GM12878 (cell line): ENCODE data around the gene CIAPIN1. TPM values are rescaled to one million over a fixed set of nuclear protein-coding genes. Genes with fewer than 3 reads are reported as not detected.

ENCODE experiments used
- ATAC-seq: fragments of 200-7000 bp; cut with Tn5 transposase; 3 replicates; pipeline ENCODE4 v1.9.1; 2020; ENCODE audit warnings: mild to moderate bottlenecking, moderate library complexity
- BruUV-seq: library from RNA; stranded (reverse); fragments of 400-500 nt; replicated peaks from 2 replicates; lab custom pipeline; 2021; lab: Mats Ljungman, UMichigan
- CTCF ChIA-PET: fragments of 300-600 bp; sonication (Branson Sonifier 250); formaldehyde crosslinking; extraction: SDS; loops from one replicate; lab custom pipeline; 2021; ENCODE audit warnings: inconsistent platforms; lab: Yijun Ruan, JAX
- POLR2A ChIA-PET: fragments of 350-600 bp; formaldehyde crosslinking; extraction: SDS; loops from one replicate; lab custom pipeline; 2021; ENCODE audit warnings: inconsistent platforms; lab: Charles Lee
- RAD21 ChIA-PET: fragments of 300-600 bp; sonication (Branson Sonifier 250); formaldehyde crosslinking; loops from one replicate; lab custom pipeline; 2023; ENCODE audit warnings: antibody characterized with exemption; ENCODE audit not compliant: unreplicated experiment; lab: Charles Lee
- SMC1A ChIA-PET: fragments of 300-600 bp; sonication (Branson Sonifier 250); formaldehyde crosslinking; loops from one replicate; lab custom pipeline; 2023; ENCODE audit not compliant: unreplicated experiment, uncharacterized antibody; lab: Charles Lee
- DNase-seq: peaks from one replicate; pipeline ENCODE4 v3.0.0-alpha.2; 2011; ENCODE audit warnings: low read depth, low spot score
- FAIRE-seq: peaks from 3 replicates; lab custom pipeline; 2011; peaks lifted over from hg19 to GRCh38; lab: Jason Lieb, UNC
- H2AFZ ChIP-seq: 2 replicates; pipeline ENCODE4 v1.6.0; 2011; ENCODE audit warnings: low read depth, low read length, control low read depth; ENCODE audit not compliant: control insufficient read depth
- H3K27ac ChIP-seq: 2 replicates; pipeline ENCODE4 v1.5.1; 2011; ENCODE audit warnings: control low read depth; ENCODE audit not compliant: control insufficient read depth, insufficient read depth
- H3K27me3 ChIP-seq, 2 experiments: replicated peaks in 1 of 2; 2 replicates each; pipeline versions ENCODE4 v1.6.0 to v1.6.1; 2011; ENCODE audit warnings: low read length in 1 of 2; ENCODE audit not compliant: control insufficient read depth in 2 of 2, insufficient read depth in 2 of 2
- H3K36me3 ChIP-seq, 2 experiments: 2 replicates each; pipeline ENCODE4 v1.5.1; 2011; ENCODE audit warnings: low read length in 1 of 2; ENCODE audit not compliant: control insufficient read depth in 2 of 2, insufficient read depth in 2 of 2
- H3K4me1 ChIP-seq: 2 replicates; pipeline ENCODE4 v1.6.1; 2011; ENCODE audit warnings: mild to moderate bottlenecking, low read length, moderate library complexity, mixed read lengths; ENCODE audit not compliant: control insufficient read depth, insufficient read depth
- H3K4me2 ChIP-seq: 2 replicates; pipeline ENCODE4 v1.6.0; 2011; ENCODE audit warnings: control low read depth; ENCODE audit not compliant: control insufficient read depth, insufficient read depth
- H3K4me3 ChIP-seq: fragments of 200-600 bp; sonication (generic); 2 replicates; pipeline ENCODE4 v1.5.1; 2016
- H3K79me2 ChIP-seq: 2 replicates; pipeline ENCODE4 v1.6.0; 2011; ENCODE audit warnings: low read length; ENCODE audit not compliant: control insufficient read depth, insufficient read depth
- H3K9ac ChIP-seq: 2 replicates; pipeline ENCODE4 v1.8.0; 2011; ENCODE audit warnings: low read length, control low read depth, mixed read lengths; ENCODE audit not compliant: control insufficient read depth, insufficient read depth
- H3K9me3 ChIP-seq: replicated peaks from 3 replicates; pipeline ENCODE4 v1.5.1; 2011; ENCODE audit warnings: mild to moderate bottlenecking, low read length; ENCODE audit not compliant: control insufficient read depth, insufficient read depth
- H4K20me1 ChIP-seq: 2 replicates; pipeline ENCODE4 v1.6.0; 2011; ENCODE audit not compliant: control insufficient read depth, insufficient read depth
- BACH1 ChIP-seq: fragments of 450-650 bp; IDR thresholded peaks from 2 replicates; pipeline ENCODE4 v1.6.1; 2017; ENCODE audit warnings: mild to moderate bottlenecking, borderline replicate concordance
- BHLHE40 ChIP-seq, 2 experiments: fragments of 450-650 bp in 1 of 2; IDR thresholded peaks; 2 replicates each; pipeline ENCODE4 v1.6.1; 2011 to 2017; ENCODE audit warnings: low read depth in 2 of 2, borderline replicate concordance in 1 of 2, improper control_type of control experiment in 1 of 2, low read length in 1 of 2, mild to moderate bottlenecking in 1 of 2
- CEBPB ChIP-seq, 2 experiments: fragments of 150-350 bp in 1 of 2; IDR thresholded peaks; 2 replicates each; pipeline ENCODE4 v1.6.1; 2012 to 2014; ENCODE audit warnings: low read depth in 2 of 2, low read length in 2 of 2, borderline replicate concordance in 1 of 2, inconsistent platforms in 1 of 2
- DPF2 ChIP-seq: fragments of 450-650 bp; IDR thresholded peaks from 2 replicates; pipeline ENCODE4 v1.6.1; 2017; ENCODE audit warnings: mild to moderate bottlenecking
- HCFC1 ChIP-seq: fragments of 150-350 bp; IDR thresholded peaks from 2 replicates; pipeline ENCODE4 v1.6.1; 2014; ENCODE audit warnings: low read length
- MEF2A ChIP-seq: IDR thresholded peaks from 2 replicates; pipeline ENCODE4 v1.6.1; 2011; ENCODE audit warnings: low read depth, mild to moderate bottlenecking, low read length, moderate library complexity; ENCODE audit not compliant: insufficient read depth
- MYC ChIP-seq: IDR thresholded peaks from 2 replicates; pipeline ENCODE4 v1.6.1; 2011; ENCODE audit warnings: mild to moderate bottlenecking, low read length, moderate library complexity, inconsistent platforms; ENCODE audit not compliant: insufficient read depth, insufficient replicate concordance, insufficient read length, severe bottlenecking
- RAD21 ChIP-seq: IDR thresholded peaks from 2 replicates; pipeline ENCODE4 v1.6.1; 2011; ENCODE audit warnings: mild to moderate bottlenecking, low read depth, low read length, moderate library complexity; ENCODE audit not compliant: insufficient read depth
- RELA ChIP-seq: fragments of 450-650 bp; IDR thresholded peaks from 2 replicates; pipeline ENCODE4 v1.8.0; 2014; ENCODE audit warnings: borderline replicate concordance; ENCODE audit not compliant: partially characterized antibody
- ZBTB40 ChIP-seq: fragments of 450-650 bp; IDR thresholded peaks from 2 replicates; pipeline ENCODE4 v1.6.1; 2016; ENCODE audit warnings: mild to moderate bottlenecking, moderate library complexity, borderline replicate concordance
- WGBS: methylation state at CpG from one replicate; pipeline ENCODE4 v1.1.6; 2016; ENCODE audit warnings: low lambda C conversion rate; ENCODE audit not compliant: insufficient replicate concordance, insufficient coverage; ENCODE audit errors: missing lambda C conversion rate; 5-methylcytosine and 5-hydroxymethylcytosine counted together
- in situ Hi-C: fragments of 300-500 bp; cut with MboI; formaldehyde crosslinking; loops from 9 replicates; pipeline ENCODE4 v1.14.3; 2018; ENCODE audit warnings: mixed read lengths
- intact Hi-C: fragments of 100-400 bp; cut with micrococcal nuclease; formaldehyde crosslinking; loops from one replicate; pipeline ENCODE4 v1.14.2; 2022; ENCODE audit not compliant: unreplicated experiment
- polyA plus RNA-seq, 11 experiments: library from polyadenylated mRNA; depleted of rRNA in 4 of 11; unstranded in 6 of 11; stranded (reverse) in 5 of 11; fragments of >200 nt; fragmentation: Nextera tagmentation in 4 of 11; fragmentation: Illumina TruSeq in 1 of 11; extraction: Ambion mirVana in 4 of 11; extraction: Trizol in 1 of 11; gene quantifications; 1 replicate in 1 of 11; 2 replicates in 10 of 11; pipeline versions ENCODE4 v1.2.1 to v1.2.3, GENCODE V29; 2011 to 2016; ENCODE audit warnings: inconsistent platforms in 2 of 11, missing spikeins in 2 of 11, low read depth in 1 of 11
- total RNA-seq, 4 experiments: library from RNA; depleted of rRNA in 3 of 4; stranded (reverse); fragments of >200 nt in 3 of 4; fragmentation: Illumina TruSeq in 1 of 4; extraction: Trizol in 1 of 4; gene quantifications; 2 replicates each; pipeline versions ENCODE4 v1.2.1 to v1.2.3, GENCODE V29; 2013 to 2021
- TF ChIP-seq, protein P1 (sequence below): fragments of 450-650 bp; formaldehyde crosslinking; IDR thresholded peaks from 2 replicates; pipeline ENCODE4 v1.5.0; 2022; ENCODE audit warnings: mild to moderate bottlenecking, missing genetic modification characterization
- TF ChIP-seq, protein P2 (sequence below), 3 experiments: IDR thresholded peaks in 2 of 3; conservative IDR thresholded peaks in 1 of 3; 2 replicates each; pipeline ENCODE4 v1.5.1; 2011; ENCODE audit warnings: low read depth in 3 of 3, low read length in 3 of 3, mild to moderate bottlenecking in 3 of 3, control low read depth in 2 of 3, moderate library complexity in 2 of 3, inconsistent platforms in 1 of 3, mixed read lengths in 1 of 3; ENCODE audit not compliant: control insufficient read depth in 2 of 3, insufficient read depth in 1 of 3; ENCODE audit errors: extremely low read depth in 1 of 3

CIAPIN1 gene
- total and polyA plus RNA-seq, 10 of the 15 experiments (the other 5 are each of a cell fraction or from before 2014, with no cell fraction given) = 46.2 to 150 (median 54.3) TPM

- no TSS peak for BruUV-seq
- in situ Hi-C loops = no loop called here
- ChIA-PET POLR2A (interaction anchor here (0.7 to 1.4 kb wide), 6 partner anchors 12 to 107 kb away, joined by 3 to 4 read pairs (median 3); no protein-coding TSS in a partner anchor), RAD21 (interaction anchor here (0.9 to 6.9 kb wide), 9 partner anchors 27 to 110 kb away, joined by 3 to 87 read pairs (median 4); partner anchors contain the start of gene CX3CL1), CTCF (interaction anchor here (1.0 to 14.6 kb wide), 6 partner anchors 12 to 447 kb away, joined by 3 to 632 read pairs (median 3); partner anchors contain the start of genes CIAPIN1 and COQ9), SMC1A (interaction anchor here (0.7 to 4.5 kb wide), 11 partner anchors 20 to 109 kb away, joined by 3 to 93 read pairs (median 3); no protein-coding TSS in a partner anchor)
- Histone ChIP-seq H4K20me1 (no peaks in the 10 kb centered on the region), H2AFZ (no peak overlapping the region), H3K4me3 (no peak overlapping the region), H3K9me3 (no peaks in the 10 kb centered on the region), H3K4me2 (peak overlapping the region; percentile 50), H3K27ac (no peak overlapping the region), H3K9ac (no peak overlapping the region), H3K79me2 (no peaks in the 10 kb centered on the region), H3K4me1 (peaks cover 39% of the 10 kb centered on the region), H3K27me3 (no peaks in the 10 kb centered on the region), H3K36me3 (no peaks in the 10 kb centered on the region)
- 27% methylated on average over 12 of the region's 12 CpGs for WGBS
- intact Hi-C loops = no loop called here
- DNase-seq = no peak
- FAIRE-seq = no peak
- ATAC-seq = peak; percentile 76
- TF ChIP-seq BACH1 (no peak), RELA (no peak), MYC (no peak), BHLHE40 (IDR thresholded peaks at IDR 0.05; ENCODE audit: borderline replicate concordance in 1 of 2, low read depth in 2 of 2, low read length in 1 of 2) (peak in 1 of 2 experiments; percentile 83; a peak in 2 of 4 replicates), HCFC1 (no peak), CEBPB (IDR thresholded peaks at IDR 0.05; ENCODE audit: borderline replicate concordance in 1 of 2, low read depth in 2 of 2, low read length in 2 of 2) (no peak), RAD21 (0 out of 2 replicates have a peak, but pooled peaks have one; percentile 13), DPF2 (peak; percentile 57; the same call in 1 of the 2 replicates), ZBTB40 (no peak), MEF2A (no peak)
- TF ChIP-seq, protein P1, sequence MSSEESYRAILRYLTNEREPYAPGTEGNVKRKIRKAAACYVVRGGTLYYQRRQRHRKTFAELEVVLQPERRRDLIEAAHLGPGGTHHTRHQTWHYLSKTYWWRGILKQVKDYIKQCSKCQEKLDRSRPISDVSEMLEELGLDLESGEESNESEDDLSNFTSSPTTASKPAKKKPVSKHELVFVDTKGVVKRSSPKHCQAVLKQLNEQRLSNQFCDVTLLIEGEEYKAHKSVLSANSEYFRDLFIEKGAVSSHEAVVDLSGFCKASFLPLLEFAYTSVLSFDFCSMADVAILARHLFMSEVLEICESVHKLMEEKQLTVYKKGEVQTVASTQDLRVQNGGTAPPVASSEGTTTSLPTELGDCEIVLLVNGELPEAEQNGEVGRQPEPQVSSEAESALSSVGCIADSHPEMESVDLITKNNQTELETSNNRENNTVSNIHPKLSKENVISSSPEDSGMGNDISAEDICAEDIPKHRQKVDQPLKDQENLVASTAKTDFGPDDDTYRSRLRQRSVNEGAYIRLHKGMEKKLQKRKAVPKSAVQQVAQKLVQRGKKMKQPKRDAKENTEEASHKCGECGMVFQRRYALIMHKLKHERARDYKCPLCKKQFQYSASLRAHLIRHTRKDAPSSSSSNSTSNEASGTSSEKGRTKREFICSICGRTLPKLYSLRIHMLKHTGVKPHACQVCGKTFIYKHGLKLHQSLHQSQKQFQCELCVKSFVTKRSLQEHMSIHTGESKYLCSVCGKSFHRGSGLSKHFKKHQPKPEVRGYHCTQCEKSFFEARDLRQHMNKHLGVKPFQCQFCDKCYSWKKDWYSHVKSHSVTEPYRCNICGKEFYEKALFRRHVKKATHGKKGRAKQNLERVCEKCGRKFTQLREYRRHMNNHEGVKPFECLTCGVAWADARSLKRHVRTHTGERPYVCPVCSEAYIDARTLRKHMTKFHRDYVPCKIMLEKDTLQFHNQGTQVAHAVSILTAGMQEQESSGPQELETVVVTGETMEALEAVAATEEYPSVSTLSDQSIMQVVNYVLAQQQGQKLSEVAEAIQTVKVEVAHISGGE (CRISPR knock-in tag) = no peak
- TF ChIP-seq, protein P2, sequence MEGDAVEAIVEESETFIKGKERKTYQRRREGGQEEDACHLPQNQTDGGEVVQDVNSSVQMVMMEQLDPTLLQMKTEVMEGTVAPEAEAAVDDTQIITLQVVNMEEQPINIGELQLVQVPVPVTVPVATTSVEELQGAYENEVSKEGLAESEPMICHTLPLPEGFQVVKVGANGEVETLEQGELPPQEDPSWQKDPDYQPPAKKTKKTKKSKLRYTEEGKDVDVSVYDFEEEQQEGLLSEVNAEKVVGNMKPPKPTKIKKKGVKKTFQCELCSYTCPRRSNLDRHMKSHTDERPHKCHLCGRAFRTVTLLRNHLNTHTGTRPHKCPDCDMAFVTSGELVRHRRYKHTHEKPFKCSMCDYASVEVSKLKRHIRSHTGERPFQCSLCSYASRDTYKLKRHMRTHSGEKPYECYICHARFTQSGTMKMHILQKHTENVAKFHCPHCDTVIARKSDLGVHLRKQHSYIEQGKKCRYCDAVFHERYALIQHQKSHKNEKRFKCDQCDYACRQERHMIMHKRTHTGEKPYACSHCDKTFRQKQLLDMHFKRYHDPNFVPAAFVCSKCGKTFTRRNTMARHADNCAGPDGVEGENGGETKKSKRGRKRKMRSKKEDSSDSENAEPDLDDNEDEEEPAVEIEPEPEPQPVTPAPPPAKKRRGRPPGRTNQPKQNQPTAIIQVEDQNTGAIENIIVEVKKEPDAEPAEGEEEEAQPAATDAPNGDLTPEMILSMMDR (IDR thresholded peaks at IDR 0.05 in 2 of 3, conservative IDR thresholded peaks at IDR 0.05 in 1 of 3; ENCODE audit: control insufficient read depth in 2 of 3, extremely low read depth in 1 of 3, insufficient read depth in 1 of 3, low read depth in 3 of 3, low read length in 3 of 3) = no peak; a peak in 1 of 6 replicates
Observed at GRCh38 chr16:57411362-57411976, 35.7 kb downstream of the CIAPIN1 start.
